A204.1 (cell line): ENCODE data around the gene TBX15.

Experiments
- FAIRE-seq: peaks from 2 replicates; lab custom pipeline; 2012; peaks lifted over from hg19 to GRCh38; lab: Jason Lieb, UNC

Gene TBX15

DNA sequence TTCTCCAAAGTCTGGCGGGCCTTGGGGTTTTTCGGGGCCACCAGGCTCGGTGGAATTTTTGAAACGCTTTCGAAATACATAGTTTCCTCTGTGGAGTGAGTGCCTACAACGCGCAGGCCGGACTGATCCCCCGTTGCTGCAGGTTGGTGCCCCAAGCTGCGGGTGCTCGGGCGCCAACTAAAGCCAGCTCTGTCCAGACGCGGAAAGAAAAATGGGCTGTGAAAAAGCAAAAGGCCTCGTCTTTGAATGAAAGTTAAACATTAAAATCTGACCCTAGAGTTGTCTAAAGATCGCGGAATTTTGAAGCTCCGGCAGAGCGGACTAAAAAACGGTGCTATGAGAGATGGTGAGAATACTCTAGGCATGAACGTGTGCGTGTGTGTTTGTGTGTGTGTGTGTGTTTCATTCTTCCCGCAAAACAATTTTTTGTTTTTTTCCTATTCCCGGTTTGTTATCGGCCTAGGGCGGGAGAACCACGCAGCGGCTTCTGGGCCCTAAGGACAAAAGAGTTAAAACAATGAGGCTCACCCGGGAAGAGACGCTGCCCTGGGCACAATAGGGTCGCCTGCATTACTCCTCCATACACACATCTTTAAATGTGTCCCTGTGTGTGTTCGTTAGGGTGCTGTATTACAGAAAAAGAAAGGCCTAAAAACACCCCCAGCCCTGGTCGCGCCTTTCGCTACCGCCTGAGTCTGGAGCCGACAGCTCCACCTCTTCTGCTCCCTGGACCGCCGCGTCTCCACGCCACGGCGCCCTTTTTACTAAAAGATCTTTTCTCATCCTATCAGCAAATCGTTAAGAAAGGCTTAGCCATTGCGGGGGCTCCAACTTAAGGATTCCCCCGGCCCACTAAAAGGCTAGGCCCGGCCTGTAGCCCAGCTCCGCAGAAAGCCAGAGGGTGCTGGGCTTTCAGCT is 3.2 kb downstream of the TBX15 start:
- no peak for FAIRE-seq

DNA sequence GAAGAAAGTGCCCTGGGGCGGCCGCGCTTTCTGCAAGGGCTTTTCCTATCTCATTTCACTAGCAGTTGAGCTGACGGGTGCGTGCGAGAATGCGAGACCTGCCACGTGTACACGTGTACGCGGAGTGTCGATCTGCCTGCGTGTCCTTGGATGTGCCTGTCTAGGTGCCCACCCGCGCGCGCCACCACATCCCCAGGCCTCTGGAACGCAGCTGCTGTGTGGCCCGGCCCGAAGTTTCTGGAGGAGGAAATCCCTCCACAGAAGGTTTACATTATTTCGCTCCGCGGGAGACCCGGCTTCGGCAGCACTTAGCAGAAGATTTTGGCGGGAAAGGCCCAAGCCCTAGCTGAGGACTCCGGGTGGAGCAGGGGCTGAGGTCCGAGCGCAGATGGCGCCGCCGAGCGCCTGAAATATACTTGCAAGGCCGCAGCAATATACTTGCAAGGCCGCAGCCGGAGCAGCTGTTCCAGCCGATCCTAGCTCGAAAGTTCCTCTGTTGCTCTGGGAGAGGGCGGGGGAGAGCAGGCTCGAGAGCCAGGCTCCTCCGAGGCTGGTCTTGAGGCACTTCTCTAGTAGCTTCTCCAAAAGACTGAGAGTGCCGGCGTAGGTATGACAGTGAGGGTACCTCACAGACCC is 3.9 kb downstream of the TBX15 start:
- no peak for FAIRE-seq

DNA sequence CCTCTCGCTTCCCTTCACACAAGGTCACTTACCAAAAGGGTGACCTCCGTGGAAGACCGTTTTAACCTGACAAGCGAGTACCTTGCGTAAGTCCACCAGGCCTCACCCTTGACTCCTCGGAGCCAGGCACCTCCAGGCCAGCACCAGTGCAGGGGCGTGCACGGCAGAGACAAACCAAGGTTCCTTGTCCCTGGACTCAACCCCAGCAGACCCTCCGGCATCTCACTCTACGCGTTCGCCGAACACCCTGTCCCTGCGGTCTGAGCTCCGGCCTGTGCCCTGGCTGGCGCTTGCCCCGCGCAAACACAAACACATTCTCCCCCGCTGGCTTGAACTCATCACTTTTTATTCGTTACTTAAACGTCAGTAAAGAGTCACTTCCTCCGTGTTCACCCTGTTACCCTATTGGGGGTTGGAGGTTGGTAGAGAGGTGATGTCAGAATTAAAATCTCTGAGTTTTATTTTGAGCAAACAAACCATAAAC is 4.5 kb downstream of the TBX15 start:
- no peak for FAIRE-seq

DNA sequence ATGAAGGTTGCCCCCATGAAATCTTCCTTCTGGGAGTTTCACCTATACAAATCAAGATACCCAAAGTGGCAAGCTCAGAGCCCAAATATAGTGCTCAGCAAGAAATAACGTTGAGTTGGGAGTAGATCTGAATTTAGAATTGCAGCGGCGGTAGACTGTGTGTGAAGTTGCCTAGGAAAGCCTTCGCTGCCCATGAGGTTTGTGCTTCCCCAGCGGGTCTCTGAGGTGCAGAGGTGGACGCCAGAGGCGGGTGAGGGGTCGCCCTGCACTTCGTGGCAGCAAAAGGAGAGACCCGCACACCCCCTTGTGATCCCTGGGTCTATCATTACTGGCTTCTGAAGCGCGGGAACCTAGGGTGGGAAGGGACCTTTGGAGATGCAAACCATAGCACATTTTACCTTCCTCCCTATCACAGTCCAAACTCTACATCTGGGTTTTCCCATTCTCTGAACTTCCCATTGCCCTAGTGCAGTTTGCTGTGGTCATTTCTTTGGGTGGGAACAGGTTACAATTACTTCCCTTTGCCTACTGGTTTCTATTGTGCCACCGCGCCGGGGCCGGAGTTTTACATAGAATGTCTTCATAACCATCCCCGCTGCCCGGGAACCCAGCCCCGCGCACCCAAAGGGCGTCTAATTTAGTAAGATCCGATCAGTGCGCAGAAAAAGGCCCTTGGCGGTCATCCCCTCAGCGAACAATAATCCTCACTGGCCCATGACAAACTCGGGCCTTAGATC is 5.2 kb downstream of the TBX15 start:
- FAIRE-seq = no peak

DNA sequence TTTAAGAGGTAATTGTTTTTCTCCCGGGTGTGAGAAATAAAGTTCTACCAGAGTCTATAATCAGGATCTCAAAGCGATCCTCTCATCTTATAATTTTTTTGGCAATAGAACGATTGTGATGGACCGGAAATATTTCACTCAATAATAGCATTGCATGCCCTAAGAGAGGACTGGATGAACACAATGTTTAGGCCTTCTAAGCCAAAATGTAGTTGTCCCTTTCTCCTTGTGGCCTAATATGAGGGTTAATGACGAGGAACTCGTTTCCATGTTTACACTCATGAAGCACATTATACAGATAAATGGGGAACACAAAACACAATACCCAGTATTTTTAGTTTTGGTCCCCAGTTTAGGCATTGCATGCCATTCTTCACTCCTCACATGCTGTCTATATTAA is 5.9 kb downstream of the TBX15 start:
- no peak for FAIRE-seq

DNA sequence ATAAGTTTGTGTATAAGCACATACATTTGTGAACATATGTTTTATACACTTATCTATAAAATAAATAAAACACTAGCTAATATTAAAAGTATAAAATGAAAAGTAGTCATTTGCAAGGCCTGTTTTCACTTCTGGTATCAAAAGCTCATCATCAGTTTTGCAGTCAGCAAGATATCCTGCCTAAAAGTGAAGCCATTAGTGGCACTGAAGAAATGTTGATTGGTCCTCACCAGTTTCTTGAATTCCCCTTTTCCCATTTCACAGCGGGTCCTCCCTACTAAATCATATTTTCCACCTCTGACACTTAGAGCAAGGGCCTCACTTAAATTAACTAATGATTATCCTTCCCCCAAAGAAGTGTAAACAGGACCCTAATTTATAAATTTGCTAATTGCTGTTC is 6.7 kb downstream of the TBX15 start:
- no peak for FAIRE-seq

DNA sequence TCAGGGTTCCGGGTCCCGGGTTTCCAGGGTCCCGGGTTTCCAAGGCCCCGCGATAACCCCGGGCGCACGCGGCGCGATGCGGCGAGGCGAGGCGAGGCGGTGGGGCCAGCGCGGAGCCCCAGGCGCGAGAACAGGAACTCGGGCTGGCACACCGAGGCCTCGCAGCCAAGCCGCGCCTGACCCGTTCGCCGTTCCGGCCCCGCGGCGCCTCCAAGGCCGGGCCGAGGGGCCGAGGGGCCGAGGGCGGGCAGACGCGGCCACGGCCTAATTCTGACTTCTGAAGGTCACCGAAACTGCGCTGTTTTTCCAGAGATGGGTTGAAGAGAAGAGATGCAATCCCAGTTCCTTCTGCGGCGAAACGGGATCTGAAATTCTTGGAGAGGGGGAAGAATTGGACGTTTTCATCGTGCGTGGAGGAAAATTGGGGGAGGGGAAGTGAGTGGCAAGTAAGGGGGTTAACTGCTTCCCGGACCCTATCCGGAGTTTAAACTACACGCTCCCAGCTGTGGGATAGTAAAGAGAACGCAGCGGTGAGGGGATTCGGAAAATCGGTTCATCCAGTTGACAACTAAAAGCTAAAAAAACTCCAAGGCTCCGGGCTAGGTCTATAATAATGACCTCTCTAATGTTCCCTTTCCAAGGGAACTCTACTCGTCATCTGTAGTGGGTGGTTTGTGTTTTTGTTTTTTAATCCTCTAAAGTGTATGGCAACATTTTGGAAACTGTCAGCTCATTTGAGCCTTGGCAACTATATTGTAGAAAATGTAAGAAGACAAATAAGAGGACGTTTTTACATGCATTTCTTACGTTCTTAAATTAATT is 8.2 kb downstream of the TBX15 start:
- FAIRE-seq = no peak

DNA sequence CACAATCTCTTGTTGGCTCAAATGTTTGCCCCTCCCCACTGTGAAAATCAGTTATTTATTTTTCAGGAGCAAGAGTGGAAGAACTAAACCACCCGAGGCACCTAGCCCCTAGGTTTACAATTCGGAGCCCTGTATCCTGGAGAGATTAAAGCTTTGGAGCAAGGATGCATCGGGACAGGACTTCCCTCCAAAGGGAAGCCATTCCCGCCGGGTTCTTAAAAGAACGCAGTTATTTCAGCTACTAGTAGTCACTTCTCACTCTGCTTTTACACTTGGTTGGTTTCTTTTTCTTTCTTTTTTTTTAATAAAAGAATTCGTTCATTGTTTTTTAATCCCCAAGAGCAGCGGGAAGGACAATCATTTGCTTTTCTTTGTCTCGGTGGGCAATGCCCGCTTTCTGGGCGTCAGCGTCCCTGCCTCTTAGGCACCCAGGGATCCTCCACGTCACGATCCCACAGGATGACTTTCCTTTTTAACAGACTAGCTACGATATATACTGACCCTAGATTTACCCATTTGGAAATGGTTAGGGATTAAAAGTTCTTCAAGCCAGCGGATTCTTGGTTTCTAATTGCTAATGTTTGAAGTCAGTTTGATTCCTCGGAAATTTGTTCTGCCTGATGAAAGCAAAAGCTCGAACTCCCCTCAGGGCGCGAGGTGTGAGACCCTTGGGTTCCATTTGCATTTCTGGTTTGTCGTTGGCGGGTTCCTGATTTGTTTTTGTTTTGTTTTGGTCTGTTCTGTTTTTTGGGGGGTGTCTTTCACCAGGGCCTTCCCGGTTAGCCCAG is 9.0 kb downstream of the TBX15 start:
- no peak for FAIRE-seq

DNA sequence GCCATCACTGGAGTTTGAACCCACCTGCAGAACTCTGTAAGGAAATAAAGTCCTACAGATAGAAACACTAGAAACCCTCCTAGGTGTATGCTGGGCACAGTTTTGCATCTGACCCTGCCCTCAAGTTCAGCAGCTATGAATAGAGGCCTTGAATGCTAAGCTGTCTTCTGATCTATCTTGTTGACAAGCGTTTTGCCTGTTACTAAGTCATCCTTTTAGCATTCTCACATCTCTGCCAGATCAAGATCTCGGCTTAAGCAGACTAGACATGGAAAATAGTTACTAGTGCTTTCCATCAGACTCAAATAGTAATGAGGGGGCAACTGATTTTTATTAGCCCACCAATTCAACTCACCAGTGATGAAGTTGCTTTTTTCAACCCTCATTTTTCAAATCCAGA is 10.5 kb downstream of the TBX15 start:
- no peak for FAIRE-seq

DNA sequence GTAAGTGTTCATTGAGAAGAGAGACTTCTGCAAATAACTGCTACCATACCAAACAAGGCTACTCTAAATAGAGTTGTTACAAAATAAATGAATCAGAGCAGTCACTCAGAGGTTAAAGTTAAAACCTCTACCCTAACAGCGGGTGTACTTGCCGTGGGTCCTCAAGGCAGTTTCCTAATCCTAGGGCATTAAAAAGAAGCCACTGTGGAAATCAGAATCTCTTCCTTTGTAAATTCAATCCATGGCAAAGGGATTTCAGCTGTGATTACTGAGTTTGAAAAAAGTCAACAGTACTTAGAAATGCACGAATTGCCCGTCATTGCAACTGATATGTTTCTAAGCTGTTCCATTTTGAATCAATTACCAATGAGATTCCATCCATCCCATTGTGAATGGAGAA is 13.5 kb downstream of the TBX15 start:
- no peak for FAIRE-seq

DNA sequence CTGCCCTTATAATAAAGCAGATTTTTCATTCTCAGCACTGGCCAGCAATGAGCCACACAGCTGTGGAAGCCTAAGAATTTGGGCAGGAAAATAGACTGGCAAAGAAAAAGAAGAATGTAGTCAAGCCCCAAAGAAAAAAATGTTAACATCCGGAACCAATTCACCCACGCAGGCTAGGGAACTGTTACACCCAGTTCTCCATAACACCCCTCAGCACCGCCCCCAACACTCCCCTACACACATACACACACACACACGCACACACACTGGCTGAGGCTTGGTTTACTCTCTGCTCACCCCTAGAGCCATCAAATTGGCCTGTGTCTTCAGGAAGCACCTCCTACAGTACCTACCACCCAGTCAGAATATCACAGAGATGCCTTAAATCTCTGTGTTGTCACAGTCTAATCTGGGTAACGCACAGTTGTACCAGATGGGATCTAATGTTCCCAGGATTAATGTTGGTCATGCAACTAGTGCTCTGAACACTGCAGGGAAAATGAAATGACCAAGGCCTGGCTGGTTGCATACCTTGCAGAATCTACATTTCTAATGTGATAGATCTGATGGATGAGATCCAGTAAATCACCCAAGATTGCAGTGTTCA is 14.5 kb downstream of the TBX15 start:
- no peak for FAIRE-seq

DNA sequence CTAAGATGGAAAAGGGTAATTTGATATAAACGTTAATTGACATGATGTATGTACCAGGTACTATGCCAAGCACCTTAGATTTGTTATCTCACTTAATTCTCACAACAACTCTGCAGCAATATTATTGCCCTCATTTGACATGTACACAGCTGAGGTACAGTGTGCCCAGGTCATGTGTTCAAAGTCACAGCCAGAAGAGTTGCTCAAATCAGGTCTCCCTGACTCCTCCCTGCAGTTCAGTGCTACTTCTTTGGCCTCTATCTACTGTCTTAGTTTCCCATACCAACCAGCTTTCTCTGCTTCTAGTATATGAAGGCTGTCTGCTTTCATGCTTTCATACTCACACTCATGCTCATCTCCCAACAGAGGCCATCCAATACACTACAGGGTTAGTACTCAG is 15.1 kb downstream of the TBX15 start:
- FAIRE-seq = no peak

DNA sequence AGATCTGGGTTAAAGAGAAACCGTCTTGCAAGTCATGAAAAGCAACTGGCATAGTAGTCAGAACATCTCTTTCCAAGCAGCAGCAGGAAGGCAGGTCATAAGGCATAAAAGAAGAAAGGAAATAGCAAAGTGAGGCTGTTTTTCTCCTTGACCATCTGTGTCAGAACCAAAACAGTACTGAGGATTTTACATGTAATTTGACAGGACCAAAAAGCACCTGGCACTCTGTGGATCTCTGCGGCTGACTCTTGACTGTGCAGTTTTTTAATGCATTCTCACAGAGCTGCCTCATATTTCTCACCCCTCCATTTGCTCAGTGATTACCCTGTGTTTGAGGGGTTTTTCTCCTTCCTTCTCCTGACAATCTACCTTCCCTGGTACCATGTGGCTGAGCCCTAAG is 17.7 kb downstream of the TBX15 start:
- FAIRE-seq = no peak

DNA sequence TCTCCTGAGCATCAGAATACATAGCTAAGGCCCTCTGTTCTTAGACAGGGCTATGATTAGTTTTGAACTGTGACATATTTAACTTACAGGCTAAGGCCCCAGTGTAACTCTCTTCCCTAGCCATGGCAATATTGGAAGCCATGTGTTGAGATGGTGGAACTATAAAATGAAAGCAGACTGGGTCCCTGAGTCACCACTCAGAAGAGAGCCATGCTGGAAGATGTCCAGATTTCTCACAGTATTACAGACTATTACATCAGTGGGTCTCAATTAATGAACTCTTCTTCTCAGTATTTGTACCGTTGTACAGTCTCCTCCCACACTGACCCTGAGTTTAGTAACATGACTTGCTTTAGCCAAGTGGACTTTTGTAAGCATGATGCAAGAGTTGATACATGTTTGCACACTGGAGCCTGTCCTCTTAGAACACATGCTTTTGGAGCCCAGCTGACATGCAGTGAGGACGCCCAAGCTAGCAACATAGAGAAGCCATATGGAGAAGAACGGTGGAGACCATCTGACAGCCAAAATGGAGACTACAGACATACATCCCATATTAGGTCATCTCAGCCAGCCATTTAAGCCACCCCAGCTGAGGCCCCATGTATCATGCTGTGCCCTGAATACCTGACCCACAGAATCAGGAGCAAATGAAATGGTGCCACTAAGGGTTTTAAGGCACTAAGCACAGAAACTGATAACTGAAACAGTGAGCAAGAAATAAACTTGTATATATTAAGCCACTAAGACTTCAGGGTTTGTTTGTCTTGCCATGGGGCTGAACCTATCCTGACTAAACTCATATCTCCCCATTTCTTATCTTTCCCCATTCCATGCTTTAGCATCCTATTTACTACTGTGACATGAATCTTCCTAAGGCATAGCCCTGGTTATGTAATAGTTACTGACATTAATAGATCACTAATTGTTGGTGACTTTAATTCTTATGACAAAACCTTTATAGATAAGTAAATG is 24.4 kb downstream of the TBX15 start:
- FAIRE-seq = no peak

DNA sequence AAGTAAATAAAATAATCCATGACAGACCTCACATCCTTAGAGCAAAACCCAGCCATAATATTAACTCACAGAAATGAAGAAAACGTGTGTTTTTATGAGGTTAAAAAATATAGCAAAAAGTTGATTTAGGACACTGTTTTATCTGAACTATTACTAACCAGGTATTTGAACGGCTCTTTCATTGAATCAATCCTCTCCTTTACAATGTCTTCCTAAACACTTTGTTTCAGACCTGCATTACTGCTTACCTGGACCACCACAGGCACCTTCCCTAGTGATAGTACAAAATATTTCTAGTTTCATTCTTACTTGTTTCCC is 25.0 kb downstream of the TBX15 start:
- FAIRE-seq = no peak

DNA sequence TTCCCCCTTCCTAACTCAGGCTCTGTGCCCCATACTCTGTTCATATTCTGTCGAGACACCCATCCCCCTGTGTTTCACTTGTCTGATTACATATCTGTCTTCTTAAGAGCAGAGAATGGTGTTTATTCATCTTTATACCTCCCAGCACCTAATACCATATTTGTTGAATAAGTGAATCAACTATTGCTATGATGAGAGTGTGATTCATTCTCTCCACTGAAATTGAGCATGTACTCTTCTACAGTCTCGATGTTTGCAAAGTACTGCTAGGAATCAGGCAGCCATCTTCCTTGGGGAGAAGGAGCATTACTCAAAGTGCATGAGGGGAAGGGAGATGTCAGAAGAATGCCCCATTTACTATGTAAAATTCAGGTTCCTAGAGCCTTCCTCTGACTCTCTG is 27.0 kb downstream of the TBX15 start:
- FAIRE-seq = no peak

DNA sequence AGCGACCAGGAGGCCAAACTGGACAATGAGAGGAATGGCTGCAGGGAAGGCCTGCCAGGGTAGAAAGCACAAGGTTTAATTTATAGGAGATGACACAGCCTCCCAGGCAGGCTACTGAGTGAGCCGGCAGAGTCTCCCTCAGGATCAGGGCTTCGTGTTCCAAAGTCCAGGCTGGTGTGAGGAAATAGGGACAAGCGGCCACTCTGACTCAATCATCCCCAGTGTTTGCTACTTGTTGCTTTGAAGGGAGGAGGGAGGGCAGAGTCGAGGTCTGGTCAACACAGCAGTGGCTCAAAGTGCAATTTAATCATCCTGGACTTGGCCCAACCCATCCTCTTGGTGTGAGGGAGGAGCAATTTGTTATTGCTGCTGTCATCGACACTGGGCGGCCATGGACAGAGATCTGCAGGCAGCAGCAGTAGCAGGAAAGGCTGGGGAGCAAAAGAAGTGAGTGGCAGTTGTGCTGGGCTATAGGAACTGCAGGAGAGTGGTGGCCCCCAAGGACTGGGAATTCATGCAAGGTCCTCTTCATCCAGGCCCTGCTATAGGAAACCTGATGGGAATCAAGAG is 27.5 kb downstream of the TBX15 start:
- FAIRE-seq = no peak

DNA sequence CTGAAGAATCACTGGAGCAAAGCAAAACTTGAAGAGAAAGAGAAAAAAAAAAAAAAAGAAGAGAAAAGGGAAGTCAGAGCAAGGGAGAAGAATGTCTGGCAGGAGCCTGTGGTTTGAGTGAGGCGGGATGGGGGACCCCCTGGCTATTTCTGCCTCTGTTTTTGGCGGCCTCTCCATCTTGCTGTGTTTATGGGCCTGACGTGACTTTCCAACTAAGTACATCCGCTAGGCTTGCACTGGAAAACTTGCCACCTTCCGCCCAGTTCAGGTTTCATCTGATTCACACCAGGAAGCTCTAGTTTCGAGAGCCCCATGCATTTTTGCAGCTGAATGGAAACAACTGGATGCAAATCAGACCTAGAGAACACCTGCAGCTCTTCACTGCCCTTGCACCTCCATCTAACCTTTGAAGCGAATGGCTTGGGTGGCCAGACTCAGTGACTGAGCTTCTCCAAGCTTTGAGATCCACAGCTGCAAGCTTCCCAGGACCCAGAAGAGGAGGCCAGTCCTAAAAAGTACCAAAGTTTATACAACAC is 28.0 kb downstream of the TBX15 start:
- FAIRE-seq = no peak

DNA sequence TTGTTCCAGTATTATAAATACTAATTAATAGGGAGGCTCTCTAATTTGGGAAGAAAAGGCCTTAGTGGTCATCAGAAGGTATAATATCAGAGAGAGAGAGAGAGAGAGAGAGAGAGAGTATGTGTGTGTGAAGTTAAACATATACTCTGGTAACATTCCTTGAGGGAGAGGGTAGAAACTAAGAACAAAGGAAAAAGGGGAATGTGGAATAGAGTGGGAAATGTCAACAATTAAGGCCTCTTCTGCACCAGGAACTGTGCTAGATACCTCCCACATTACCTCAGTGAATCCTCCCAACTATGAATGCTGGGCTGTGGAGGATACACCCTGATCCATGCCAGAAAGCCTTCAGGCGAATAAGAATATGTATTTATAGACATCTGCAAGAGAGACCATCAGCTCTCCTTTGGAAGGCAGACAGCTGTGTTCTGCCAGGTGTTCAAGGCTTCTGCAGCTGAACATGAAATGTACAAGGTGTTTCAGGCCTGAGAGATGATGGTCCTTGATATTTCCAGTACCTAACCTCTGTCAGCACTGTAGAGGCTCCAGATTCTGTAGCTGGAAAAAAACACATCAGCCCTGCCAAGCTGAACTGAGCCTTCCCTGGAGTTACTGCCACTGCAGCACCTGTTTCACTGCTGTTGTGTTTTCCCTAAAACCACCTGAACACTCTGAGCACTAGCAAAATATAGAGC is 29.1 kb downstream of the TBX15 start:
- FAIRE-seq = no peak
